ENCODE data around the gene GNA14. TPM values are rescaled to one million over a fixed set of nuclear protein-coding genes. Genes with fewer than 3 reads are reported as not detected.

Gene GNA14
- total RNA-seq, 4 donors from 2014 or later: 0.13 to 1.9 (median 1.0) TPM

- no peak for DNase-seq (ENCODE audit: low spot score in 2 of 2)
- 96 to 97% methylated on average over 3 of the region's 3 CpGs for WGBS, 2 donors
- intact Hi-C loops (cut with DNase I; ENCODE audit: low total_unique reads): no loop called here
- no peak overlapping the region for H3K4me3 ChIP-seq (ENCODE audit: low read depth, poor library complexity, severe bottlenecking)
- TF ChIP-seq POLR2A (IDR thresholded peaks at IDR 0.05) (no peak), CTCF (IDR thresholded peaks at IDR 0.05) (no peak)
Observed at GRCh38 chr9:77508396-77508795, 139.7 kb downstream of the GNA14 start.

DNA sequence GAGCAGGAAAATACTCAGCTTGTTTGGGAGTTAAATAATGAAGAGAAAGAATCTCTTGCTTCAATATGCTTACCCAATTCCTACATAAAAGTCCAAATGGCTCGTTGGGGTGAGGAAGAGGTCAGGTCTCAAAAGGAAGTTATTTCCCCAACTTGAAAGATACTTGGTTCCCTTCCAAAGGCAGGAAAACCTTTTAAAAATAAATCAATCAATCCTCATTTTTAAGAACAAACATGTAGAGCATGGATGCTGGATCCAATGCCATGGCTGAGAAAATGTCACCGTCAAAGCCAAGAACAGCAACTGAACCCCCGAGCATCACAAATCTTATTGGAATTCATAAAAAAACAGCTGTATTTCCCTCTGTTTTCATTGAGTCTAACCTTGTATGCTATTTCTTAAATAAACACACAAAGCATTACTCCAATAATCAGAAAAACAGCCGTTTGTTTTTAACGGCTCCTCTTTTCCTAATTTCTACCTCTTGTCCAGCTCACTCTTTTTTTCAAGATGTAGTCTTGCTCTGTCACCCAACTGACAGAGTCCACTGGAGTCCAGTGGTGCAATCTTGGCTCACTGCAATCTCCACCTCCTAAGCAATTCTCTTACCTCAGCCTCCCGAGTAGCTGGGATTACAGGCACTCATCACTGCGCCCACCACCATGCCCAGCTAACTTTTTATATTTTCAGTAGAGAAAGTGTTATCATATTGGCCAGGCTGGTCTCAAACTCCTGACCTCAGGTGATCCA lies 140.7 kb downstream of the GNA14 start:
- WGBS, 2 donors: 61 to 63% methylated on average over 7 of the region's 7 CpGs
- intact Hi-C loops (cut with DNase I; ENCODE audit: low total_unique reads): no loop called here
- no peak for DNase-seq (ENCODE audit: low spot score in 2 of 2)
- no peak for TF ChIP-seq CTCF (IDR thresholded peaks at IDR 0.05)
- TF ChIP-seq POLR2A (IDR thresholded peaks at IDR 0.05): no peak
- H3K4me3 ChIP-seq (ENCODE audit: low read depth, poor library complexity, severe bottlenecking): no peak overlapping the region

- TF ChIP-seq POLR2A (IDR thresholded peaks at IDR 0.05) (no peak), CTCF (IDR thresholded peaks at IDR 0.05) (no peak)
- no peak for DNase-seq (ENCODE audit: low spot score in 2 of 2)
- whole genome bisulfite sequencing, 2 donors: 65 to 71% methylated on average over 5 of the region's 5 CpGs
- intact Hi-C loops (cut with DNase I; ENCODE audit: low total_unique reads): no loop called here
- no peak overlapping the region for H3K4me3 ChIP-seq (ENCODE audit: low read depth, poor library complexity, severe bottlenecking)
Observed at GRCh38 chr9:77505232-77505631, 142.9 kb downstream of the GNA14 start.

DNA sequence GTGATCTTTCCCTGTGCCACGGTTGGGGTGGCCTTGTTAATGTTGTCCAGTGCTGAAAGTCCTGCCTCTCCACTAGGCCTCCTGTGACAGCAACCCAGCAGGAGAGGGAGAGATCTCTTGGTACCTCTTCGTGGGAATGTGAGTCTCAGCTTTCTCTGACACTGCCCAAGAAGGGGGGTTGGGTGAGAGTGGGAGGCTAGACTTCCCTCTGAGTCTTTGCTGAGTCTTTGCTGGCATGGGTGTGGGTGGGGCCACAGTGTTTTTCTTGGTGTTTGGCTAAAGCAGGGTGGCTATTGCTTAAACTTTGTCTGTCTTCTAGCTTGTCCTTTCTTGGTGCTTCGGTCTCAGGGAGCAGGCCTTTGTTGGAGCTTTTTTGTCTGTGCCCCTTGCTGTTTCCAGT lies 145.6 kb downstream of the GNA14 start:
- TF ChIP-seq POLR2A (IDR thresholded peaks at IDR 0.05): no peak
- no peak for TF ChIP-seq CTCF (IDR thresholded peaks at IDR 0.05)
- WGBS, 2 donors: 84 to 91% methylated on average over 3 of the region's 3 CpGs
- H3K4me3 ChIP-seq (ENCODE audit: low read depth, poor library complexity, severe bottlenecking): no peak overlapping the region
- DNase-seq (ENCODE audit: low spot score in 2 of 2): no peak
- intact Hi-C loops (cut with DNase I; ENCODE audit: low total_unique reads): no loop called here

DNA sequence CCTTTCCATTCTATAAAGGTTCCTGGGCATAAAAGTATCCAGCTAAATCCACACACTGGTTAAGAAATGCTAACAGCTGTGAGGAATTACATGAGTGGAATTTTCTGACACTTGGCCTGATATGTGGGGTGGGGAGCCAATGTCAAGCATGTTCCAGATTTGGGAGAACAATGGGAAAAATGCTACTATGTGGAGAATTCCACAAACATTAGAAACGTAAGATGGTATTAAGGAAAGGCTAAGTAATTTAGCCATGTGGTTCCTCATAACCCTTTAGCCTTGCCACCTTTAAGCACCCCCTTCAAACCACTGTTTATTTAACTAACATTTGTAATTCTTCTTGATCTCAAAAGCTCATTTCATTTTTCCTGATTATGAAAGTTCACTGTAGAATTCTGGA lies 149.2 kb downstream of the GNA14 start:
- intact Hi-C loops (cut with DNase I; ENCODE audit: low total_unique reads): no loop called here
- TF ChIP-seq CTCF (IDR thresholded peaks at IDR 0.05): no peak
- TF ChIP-seq POLR2A (IDR thresholded peaks at IDR 0.05): no peak
- no peak overlapping the region for H3K4me3 ChIP-seq (ENCODE audit: low read depth, poor library complexity, severe bottlenecking)
- no peak for DNase-seq (ENCODE audit: low spot score in 2 of 2)
- 55 to 63% methylated on average over 1 of the region's 1 CpG for WGBS, 2 donors

All from lower leg skin (tissue), 4 donors.